Endometrial microvascular endothelial cells (primary cell): ENCODE data around the gene PPDPF. TPM values are rescaled to one million over a fixed set of nuclear protein-coding genes. Genes with fewer than 3 reads are reported as not detected.

Experiments used
- in situ Hi-C: cut with HindIII; loops from 2 replicates; pipeline ENCODE4 v1.10.0; 2017; ENCODE audit warnings: low sequenced_read_pairs, low pct_unique_long_range_greater_than_20kb; ENCODE audit errors: inconsistent ontology term
- total RNA-seq: library from RNA; depleted of rRNA; stranded (reverse); fragments of >200 nt; gene quantifications from one replicate; pipeline ENCODE4 v1.2.3, GENCODE V29; 2015; ENCODE audit errors: inconsistent ontology term

PPDPF gene
- total RNA-seq, 1 donor from 2014 or later, result 126 TPM

- in situ Hi-C loops, result no loop called here
These were observed 2.9 kb upstream of the PPDPF start for GRCh38 chr20:63517376-63518309.

DNA sequence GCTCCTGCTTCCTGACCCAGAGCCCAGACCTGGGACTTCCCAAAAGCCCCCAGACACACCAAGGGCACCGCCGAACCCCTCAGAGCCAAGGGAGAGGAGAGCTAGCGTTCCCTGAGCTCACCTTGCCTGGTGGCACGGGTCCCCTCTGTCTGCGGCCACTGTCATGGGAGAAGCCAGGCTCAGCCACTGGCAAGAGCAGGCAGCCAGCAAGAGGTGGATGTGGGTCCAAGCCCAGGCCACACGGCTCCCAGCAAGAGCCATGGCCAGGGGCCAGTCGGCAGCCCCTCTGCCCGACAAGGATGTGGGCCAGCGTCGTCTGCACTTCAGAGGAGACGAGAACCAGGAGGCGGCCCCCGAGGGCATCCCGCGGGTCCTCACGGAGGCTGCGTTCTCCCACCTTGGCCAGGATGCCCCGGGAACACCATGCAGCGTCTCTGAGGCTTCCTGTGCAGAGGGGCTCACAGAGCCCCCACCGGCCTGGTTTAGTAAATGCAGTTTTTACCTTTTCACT lies 2.2 kb upstream of the PPDPF start:
- in situ Hi-C loops, result no loop called here

GRCh38 chr20:63518946-63519667 lies 1.5 kb upstream of the PPDPF start:
- in situ Hi-C loops, result no loop called here

- in situ Hi-C loops, result no loop called here
These were observed 679 bp upstream of the PPDPF start for GRCh38 chr20:63519668-63520503.

DNA sequence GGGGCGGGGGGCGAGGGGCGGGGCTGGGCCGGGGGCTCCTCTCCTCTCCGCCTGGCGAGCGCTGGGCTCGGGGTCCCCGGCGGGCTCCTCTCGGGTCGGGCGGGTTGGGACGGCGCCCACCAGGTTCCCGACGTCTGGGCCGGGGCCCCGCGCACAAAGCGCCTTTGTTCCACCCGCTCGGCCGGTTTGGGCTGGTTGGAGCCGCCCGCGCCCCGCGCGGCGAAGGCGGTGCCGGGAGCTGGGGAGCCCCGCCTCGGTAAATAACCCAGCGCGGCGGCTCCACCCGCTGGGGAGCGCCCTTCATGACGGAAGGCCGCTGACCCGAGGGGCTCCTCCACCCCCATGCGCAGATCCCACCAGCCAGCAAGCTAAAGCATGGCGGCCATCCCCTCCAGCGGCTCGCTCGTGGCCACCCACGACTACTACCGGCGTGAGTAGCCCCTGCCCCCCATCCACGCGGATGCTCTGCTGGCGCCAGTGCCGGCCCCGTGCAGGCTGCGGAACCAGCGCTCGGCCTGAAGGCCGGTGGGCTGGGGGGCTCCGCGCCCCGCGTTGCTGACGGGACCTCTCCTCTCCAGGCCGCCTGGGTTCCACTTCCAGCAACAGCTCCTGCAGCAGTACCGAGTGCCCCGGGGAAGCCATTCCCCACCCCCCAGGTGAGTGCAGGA lies 503 bp downstream of the PPDPF start:
- in situ Hi-C loops, result no loop called here

- in situ Hi-C loops, result no loop called here
These were observed 1.0 kb downstream of the PPDPF start for GRCh38 chr20:63521602-63522001.

DNA sequence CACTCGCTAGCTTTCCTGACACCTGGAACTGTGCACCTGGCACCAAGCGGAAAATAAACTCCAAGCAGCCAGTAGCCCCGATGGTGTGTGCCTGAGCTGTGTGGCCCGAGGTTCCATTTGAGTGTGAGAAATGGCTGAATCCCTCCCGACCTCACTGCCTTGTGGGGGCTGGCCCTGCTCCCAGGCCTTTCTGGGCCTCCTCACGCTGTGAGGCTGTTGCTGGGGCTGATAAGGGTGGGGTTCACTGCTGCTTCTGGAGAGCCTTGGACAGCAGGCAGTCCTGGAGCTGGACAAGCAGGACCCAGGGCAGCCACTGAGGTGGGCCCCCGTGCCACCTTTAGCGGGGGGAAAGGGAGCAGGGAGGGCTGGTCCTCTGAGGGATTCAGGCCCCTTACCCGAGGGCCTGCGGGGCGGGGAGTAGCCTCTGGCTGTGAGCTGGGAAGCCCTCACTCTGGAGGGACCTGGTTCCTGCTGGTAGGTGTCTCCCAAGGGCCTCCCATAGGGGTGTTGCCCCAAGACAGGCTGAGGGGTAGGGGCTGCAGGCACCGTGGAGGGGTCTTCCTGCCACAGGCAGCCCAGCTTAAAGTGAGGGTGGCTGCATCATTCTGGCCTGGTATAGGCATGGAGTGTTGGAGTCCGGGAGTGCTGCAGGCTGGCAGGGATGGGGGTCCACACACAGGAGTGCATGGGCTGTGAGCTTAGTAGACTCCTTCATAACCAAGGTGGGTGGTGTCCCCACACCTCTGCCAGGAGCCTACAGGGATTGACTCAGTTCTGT lies 1.7 kb downstream of the PPDPF start:
- in situ Hi-C loops, result no loop called here

DNA sequence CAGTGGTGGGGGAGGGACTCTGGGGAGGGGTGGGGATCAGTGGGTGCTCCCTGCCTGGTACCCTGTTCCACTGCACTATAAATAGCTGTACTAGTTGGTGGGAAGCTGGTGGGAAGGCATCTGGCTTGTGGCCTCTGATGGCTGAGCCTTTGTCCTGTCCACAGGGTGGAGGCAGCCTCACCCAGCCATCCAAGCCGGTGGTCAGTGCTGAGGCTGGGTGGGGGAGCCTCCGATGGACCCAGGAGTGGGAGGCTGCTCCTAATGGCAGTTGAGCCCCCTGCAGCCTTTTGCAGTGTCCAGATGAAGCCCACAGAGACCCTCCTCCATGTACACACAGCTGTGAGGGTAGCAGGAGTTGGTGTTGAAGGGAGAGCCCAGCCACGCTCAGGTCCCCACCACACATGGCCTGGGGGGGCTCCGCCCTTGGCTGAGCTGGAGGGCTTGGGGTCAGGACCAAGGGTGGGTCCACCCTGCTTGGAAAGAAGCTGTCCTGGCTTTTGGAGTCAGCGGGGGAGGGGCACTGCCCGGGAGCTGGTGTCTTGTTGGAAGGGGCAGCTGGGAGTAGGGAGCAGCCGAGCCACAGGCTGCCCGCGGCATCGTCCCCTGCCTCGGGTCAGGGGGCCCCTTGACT lies 2.5 kb downstream of the PPDPF start:
- in situ Hi-C loops, result no loop called here

- in situ Hi-C loops, result no loop called here
These were observed 4.6 kb downstream of the PPDPF start for GRCh38 chr20:63525185-63525584.

DNA sequence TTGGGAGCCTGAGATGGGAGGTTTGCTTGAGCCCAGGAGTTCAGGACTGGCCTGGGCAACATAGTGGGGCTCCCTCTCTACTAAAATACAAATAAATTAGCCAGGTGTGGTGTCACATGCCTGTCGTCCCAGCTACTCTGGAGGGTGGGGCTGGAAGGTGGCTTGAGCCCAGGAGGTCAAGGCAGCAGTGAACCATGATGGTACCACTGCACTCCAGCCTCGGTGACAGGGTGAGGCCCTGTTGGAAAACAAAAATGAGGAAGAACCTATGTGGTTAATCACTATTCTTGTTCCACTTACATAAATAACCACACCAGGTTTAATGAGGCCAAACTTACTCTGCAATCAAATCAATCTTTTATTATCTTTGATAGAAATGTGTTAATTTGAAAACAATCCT lies 5.4 kb downstream of the PPDPF start:
- in situ Hi-C loops, result no loop called here

DNA sequence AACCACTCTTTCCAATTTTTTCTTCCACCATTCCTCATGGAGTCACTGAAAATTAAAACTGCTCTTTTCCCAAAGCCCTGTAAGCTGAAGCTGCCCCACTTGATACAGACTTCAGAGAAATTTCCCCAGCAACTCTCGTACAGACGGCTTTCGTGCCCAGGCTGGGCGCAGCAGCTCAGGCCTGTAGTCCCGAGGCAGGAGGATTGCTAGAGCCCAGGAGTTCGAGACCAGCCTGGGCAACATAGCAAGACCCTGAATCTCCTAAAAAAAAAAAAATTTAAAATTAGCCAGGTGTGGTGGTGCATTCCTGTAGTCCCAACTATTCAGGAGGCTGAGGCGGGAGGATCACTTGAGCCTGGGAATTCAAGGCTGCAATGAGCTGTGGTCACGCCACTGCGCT lies 6.6 kb downstream of the PPDPF start:
- in situ Hi-C loops, result no loop called here

GRCh38 chr20:63529180-63529860 lies 8.8 kb downstream of the PPDPF start:
- in situ Hi-C loops, result no loop called here

GRCh38 chr20:63529861-63530787 lies 9.6 kb downstream of the PPDPF start:
- in situ Hi-C loops, result no loop called here

GRCh38 chr20:63530788-63531160 lies 10.2 kb downstream of the PPDPF start:
- in situ Hi-C loops, result no loop called here

- in situ Hi-C loops, result no loop called here
These were observed 11.3 kb downstream of the PPDPF start for GRCh38 chr20:63531686-63532448.
